Measurements from ENCODE around the gene OR51A7. TPM values are rescaled to one million over a fixed set of nuclear protein-coding genes. Genes with fewer than 3 reads are reported as not detected.

OR51A7 gene
- total and polyA plus RNA-seq, 2 of the 8 experiments (the other 6 are each of a cell fraction or from before 2014, with no cell fraction given) = not detected

GRCh38 chr11:4862447-4863236 is 40.9 kb upstream of the OR51A7 start (continued):
- TF ChIP-seq CHD7 (IDR thresholded peaks at IDR 0.05; ENCODE audit: insufficient replicate concordance, low read length) = peak; percentile 84
- no peak for TF ChIP-seq CBX5 (IDR thresholded peaks at IDR 0.05; ENCODE audit: low read depth, low read length)

Data from H1 (cell line).